ENCODE results near the gene GAREM1. TPM values are rescaled to one million over a fixed set of nuclear protein-coding genes. Genes with fewer than 3 reads are reported as not detected.

Gene GAREM1
- total RNA-seq, 1 experiment from 2014 or later = 7.0 TPM

DNA sequence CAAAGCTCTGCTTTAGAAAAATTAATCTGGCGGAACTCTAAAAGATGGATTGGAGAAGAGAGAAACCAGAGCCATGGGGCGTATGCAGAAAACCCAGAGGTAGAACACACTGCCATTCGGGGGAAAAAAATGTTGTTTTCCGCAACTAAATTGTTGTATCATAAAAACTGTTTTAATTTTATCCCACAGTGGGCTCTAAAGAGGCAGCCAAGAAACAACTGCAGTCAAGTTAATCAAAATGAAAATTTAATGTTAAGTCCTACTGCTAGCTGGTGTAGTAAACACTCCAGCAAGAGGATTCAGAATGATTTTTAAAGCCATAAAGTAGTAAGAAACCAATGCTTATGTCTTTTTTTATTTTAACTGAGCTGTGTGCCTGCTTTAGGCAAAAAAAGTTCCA is 69.1 kb downstream of the GAREM1 start:
- Mint-ChIP-seq H3K36me3 (peaks cover 6% of the 10 kb centered on the region; the same call in 1 of the 2 replicates), H3K9me3 (peaks cover 8% of the 10 kb centered on the region), H3K4me1 (peaks cover 12% of the 10 kb centered on the region), H3K4me3 (no peak overlapping the region), H3K27me3 (ENCODE audit: low read depth) (no peaks in the 10 kb centered on the region), H3K27ac (no peak overlapping the region)
- TF ChIP-seq HMGA2 (CRISPR knock-in tag; IDR thresholded peaks at IDR 0.05) (no peak), PRRX2 (CRISPR knock-in tag; IDR thresholded peaks at IDR 0.05) (no peak)
- ATAC-seq (no peak), DNase-seq (ENCODE audit: low spot score) (no peak)
- ChIA-PET POLR2A (no interaction called here), CTCF (no interaction called here)

DNA sequence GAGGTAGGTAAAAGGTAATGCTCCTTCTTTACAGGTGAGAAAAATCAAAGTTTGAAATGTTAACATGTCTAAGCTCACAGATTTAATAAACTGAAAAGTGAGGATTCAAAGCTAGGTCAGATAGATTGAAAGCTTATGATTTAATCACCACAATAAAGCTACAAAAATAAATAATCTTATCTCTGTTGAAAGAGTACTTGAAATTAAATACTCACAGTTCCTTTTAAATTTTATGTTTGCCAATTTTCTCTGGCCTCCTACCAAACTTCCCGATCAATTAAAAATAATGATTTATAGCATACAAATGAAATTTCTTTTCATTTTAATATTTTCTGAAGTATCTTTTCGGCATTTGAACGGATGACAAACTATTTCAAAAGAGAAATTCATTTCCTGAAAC is 77.3 kb downstream of the GAREM1 start:
- H3K4me1 Mint-ChIP-seq = 0 out of 2 replicates have a peak, but pooled peaks cover 4% of the 10 kb centered on the region
- no peak for DNase-seq (ENCODE audit: low spot score)
- peaks cover 21% of the 10 kb centered on the region for H3K9me3 Mint-ChIP-seq
- ChIA-PET POLR2A (no interaction called here), CTCF (no interaction called here)
- ATAC-seq = no peak
- no peak overlapping the region for H3K4me3 Mint-ChIP-seq
- TF ChIP-seq FOXP1 (CRISPR knock-in tag; IDR thresholded peaks at IDR 0.05; ENCODE audit: borderline replicate concordance) (no peak), FOXJ3 (CRISPR knock-in tag; IDR thresholded peaks at IDR 0.05; ENCODE audit: borderline replicate concordance) (no peak), TP53 (CRISPR knock-in tag; IDR thresholded peaks at IDR 0.05) (no peak), RORB (CRISPR knock-in tag; IDR thresholded peaks at IDR 0.05) (no peak), TEAD4 (CRISPR knock-in tag; IDR thresholded peaks at IDR 0.05) (no peak), SMAD4 (CRISPR knock-in tag; IDR thresholded peaks at IDR 0.05) (no peak), GTF2I (CRISPR knock-in tag; conservative IDR thresholded peaks at IDR 0.05) (no peak)
- TF ChIP-seq, protein P1, sequence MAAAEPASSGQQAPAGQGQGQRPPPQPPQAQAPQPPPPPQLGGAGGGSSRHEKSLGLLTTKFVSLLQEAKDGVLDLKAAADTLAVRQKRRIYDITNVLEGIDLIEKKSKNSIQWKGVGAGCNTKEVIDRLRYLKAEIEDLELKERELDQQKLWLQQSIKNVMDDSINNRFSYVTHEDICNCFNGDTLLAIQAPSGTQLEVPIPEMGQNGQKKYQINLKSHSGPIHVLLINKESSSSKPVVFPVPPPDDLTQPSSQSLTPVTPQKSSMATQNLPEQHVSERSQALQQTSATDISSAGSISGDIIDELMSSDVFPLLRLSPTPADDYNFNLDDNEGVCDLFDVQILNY (CRISPR knock-in tag; IDR thresholded peaks at IDR 0.05) = no peak
- TF ChIP-seq, protein P2, sequence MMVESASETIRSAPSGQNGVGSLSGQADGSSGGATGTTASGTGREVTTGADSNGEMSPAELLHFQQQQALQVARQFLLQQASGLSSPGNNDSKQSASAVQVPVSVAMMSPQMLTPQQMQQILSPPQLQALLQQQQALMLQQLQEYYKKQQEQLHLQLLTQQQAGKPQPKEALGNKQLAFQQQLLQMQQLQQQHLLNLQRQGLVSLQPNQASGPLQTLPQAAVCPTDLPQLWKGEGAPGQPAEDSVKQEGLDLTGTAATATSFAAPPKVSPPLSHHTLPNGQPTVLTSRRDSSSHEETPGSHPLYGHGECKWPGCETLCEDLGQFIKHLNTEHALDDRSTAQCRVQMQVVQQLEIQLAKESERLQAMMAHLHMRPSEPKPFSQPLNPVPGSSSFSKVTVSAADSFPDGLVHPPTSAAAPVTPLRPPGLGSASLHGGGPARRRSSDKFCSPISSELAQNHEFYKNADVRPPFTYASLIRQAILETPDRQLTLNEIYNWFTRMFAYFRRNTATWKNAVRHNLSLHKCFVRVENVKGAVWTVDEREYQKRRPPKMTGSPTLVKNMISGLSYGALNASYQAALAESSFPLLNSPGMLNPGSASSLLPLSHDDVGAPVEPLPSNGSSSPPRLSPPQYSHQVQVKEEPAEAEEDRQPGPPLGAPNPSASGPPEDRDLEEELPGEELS (CRISPR knock-in tag; IDR thresholded peaks at IDR 0.05) = no peak
- TF ChIP-seq, protein P3, sequence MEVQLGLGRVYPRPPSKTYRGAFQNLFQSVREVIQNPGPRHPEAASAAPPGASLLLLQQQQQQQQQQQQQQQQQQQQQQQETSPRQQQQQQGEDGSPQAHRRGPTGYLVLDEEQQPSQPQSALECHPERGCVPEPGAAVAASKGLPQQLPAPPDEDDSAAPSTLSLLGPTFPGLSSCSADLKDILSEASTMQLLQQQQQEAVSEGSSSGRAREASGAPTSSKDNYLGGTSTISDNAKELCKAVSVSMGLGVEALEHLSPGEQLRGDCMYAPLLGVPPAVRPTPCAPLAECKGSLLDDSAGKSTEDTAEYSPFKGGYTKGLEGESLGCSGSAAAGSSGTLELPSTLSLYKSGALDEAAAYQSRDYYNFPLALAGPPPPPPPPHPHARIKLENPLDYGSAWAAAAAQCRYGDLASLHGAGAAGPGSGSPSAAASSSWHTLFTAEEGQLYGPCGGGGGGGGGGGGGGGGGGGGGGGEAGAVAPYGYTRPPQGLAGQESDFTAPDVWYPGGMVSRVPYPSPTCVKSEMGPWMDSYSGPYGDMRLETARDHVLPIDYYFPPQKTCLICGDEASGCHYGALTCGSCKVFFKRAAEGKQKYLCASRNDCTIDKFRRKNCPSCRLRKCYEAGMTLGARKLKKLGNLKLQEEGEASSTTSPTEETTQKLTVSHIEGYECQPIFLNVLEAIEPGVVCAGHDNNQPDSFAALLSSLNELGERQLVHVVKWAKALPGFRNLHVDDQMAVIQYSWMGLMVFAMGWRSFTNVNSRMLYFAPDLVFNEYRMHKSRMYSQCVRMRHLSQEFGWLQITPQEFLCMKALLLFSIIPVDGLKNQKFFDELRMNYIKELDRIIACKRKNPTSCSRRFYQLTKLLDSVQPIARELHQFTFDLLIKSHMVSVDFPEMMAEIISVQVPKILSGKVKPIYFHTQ (CRISPR knock-in tag; IDR thresholded peaks at IDR 0.05) = no peak
- peaks cover 11% of the 10 kb centered on the region for H3K36me3 Mint-ChIP-seq
- H3K27ac Mint-ChIP-seq = no peak overlapping the region
- H3K27me3 Mint-ChIP-seq (ENCODE audit: low read depth) = no peaks in the 10 kb centered on the region

DNA sequence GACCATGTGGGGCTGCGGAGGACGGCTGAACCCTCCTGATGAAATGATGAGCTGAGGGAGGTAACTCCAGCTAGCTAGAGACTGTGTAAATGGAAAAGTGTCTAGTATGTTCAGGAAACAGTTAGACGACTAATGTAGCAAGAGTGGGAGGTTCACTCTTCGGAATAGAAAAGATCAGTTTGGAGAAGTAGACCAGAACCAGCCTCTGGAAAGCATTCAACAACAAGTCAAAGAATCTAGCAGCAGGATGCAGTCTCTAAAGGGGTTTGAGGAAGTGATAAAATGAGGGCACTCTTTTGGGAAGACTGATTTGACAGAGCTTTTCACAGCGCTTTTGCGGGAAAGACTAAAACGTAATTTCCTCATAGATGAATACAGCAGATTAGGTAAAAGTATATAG is 79.6 kb downstream of the GAREM1 start:
- H3K4me1 Mint-ChIP-seq = peaks cover 7% of the 10 kb centered on the region; the same call in 1 of the 2 replicates
- H3K36me3 Mint-ChIP-seq = peaks cover 11% of the 10 kb centered on the region
- POLR2A ChIA-PET = no interaction called here
- no peaks in the 10 kb centered on the region for H3K27me3 Mint-ChIP-seq (ENCODE audit: low read depth)
- TF ChIP-seq GRHL2 (CRISPR knock-in tag; IDR thresholded peaks at IDR 0.05; ENCODE audit: insufficient replicate concordance, severe bottlenecking) (no peak), ZBTB21 (CRISPR knock-in tag; IDR thresholded peaks at IDR 0.05; ENCODE audit: borderline replicate concordance) (no peak), GABPB1 (CRISPR knock-in tag; IDR thresholded peaks at IDR 0.05) (no peak), SOX15 (CRISPR knock-in tag; IDR thresholded peaks at IDR 0.05) (no peak), HMGA2 (CRISPR knock-in tag; IDR thresholded peaks at IDR 0.05) (no peak), NFE2L1 (CRISPR knock-in tag; IDR thresholded peaks at IDR 0.05) (no peak), TEAD4 (CRISPR knock-in tag; IDR thresholded peaks at IDR 0.05) (no peak), CBFB (CRISPR knock-in tag; IDR thresholded peaks at IDR 0.05; ENCODE audit: low read depth) (no peak), ZNF121 (CRISPR knock-in tag; IDR thresholded peaks at IDR 0.05) (no peak), ZNF138 (CRISPR knock-in tag; conservative IDR thresholded peaks at IDR 0.05) (no peak), SP1 (CRISPR knock-in tag; conservative IDR thresholded peaks at IDR 0.05) (no peak)
- TF ChIP-seq, protein P4, sequence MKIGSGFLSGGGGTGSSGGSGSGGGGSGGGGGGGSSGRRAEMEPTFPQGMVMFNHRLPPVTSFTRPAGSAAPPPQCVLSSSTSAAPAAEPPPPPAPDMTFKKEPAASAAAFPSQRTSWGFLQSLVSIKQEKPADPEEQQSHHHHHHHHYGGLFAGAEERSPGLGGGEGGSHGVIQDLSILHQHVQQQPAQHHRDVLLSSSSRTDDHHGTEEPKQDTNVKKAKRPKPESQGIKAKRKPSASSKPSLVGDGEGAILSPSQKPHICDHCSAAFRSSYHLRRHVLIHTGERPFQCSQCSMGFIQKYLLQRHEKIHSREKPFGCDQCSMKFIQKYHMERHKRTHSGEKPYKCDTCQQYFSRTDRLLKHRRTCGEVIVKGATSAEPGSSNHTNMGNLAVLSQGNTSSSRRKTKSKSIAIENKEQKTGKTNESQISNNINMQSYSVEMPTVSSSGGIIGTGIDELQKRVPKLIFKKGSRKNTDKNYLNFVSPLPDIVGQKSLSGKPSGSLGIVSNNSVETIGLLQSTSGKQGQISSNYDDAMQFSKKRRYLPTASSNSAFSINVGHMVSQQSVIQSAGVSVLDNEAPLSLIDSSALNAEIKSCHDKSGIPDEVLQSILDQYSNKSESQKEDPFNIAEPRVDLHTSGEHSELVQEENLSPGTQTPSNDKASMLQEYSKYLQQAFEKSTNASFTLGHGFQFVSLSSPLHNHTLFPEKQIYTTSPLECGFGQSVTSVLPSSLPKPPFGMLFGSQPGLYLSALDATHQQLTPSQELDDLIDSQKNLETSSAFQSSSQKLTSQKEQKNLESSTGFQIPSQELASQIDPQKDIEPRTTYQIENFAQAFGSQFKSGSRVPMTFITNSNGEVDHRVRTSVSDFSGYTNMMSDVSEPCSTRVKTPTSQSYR (CRISPR knock-in tag; IDR thresholded peaks at IDR 0.05) = no peak
- TF ChIP-seq, protein P5, sequence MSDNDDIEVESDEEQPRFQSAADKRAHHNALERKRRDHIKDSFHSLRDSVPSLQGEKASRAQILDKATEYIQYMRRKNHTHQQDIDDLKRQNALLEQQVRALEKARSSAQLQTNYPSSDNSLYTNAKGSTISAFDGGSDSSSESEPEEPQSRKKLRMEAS (CRISPR knock-in tag; IDR thresholded peaks at IDR 0.05) = no peak
- TF ChIP-seq, protein P6, sequence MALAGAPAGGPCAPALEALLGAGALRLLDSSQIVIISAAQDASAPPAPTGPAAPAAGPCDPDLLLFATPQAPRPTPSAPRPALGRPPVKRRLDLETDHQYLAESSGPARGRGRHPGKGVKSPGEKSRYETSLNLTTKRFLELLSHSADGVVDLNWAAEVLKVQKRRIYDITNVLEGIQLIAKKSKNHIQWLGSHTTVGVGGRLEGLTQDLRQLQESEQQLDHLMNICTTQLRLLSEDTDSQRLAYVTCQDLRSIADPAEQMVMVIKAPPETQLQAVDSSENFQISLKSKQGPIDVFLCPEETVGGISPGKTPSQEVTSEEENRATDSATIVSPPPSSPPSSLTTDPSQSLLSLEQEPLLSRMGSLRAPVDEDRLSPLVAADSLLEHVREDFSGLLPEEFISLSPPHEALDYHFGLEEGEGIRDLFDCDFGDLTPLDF (CRISPR knock-in tag; IDR thresholded peaks at IDR 0.05) = no peak
- ATAC-seq = no peak
- CTCF ChIA-PET = interaction anchor here (1.5 kb wide), 1 partner anchor 49 kb away, joined by 3 read pairs; no protein-coding TSS in a partner anchor
- peaks cover 15% of the 10 kb centered on the region for H3K9me3 Mint-ChIP-seq
- DNase-seq (ENCODE audit: low spot score) = no peak
- H3K27ac Mint-ChIP-seq = no peak overlapping the region; the same call in 1 of the 2 replicates
- H3K4me3 Mint-ChIP-seq = no peak overlapping the region
